Measurements from ENCODE around the gene ZNF423.

The ZNF423 gene

GRCh38 chr16:49499869-49500610 lies 355.9 kb downstream of the ZNF423 start:
- DNase-seq = no peak

DNA sequence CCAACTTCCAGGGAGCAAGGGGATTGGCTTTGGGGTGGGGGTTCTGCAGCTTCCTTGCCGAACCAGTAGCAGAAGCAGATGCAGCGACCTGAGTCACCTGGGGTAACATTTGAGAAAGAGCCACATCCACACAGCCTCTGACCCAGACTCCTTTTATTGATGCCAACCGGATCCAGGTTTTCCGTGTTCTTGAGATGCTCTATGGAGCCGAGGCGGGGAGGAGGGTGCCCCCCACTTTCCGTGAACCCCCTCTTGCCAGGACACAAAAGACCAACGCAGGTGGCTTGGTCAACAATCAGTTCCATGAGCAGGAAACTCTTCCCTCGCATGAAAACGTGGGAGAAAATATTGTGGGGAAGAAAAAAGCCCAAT lies 356.5 kb downstream of the ZNF423 start:
- no peak for DNase-seq

DNA sequence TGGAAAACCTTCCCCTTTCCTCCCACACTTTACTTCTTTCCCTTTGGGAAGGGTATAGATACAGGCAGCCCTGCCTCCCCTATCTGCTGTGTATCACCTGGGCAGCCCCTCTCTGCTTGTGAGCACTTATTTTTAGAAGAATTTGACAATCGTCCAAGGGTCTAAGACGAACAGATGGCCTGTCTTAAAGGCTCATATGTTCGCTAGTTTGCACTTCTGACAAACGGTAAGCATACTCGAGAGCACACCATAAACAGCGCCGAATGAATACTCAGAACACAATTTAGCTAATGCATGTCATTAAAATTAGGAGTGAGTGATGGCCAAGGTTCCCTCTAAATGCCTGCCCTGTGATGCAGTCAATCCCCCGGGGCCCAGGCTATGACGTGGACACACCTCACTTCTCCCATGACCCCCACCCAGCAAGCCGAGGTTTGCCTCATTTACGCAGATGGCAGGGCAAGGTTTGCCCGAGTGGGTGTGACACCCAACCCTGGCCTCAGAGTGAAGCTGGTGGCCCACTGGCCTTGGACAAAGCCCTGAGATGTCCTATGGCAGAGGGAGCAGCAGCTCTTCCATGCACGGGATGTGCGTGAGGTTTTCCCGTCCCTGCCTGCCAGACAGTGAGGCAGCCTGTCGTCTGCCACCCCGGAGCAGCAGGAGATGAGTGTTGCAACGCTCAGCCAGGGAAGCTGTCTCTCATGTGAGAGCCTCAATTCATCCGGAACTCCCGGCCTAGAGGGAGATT lies 357.1 kb downstream of the ZNF423 start:
- DNase-seq = no peak

DNA sequence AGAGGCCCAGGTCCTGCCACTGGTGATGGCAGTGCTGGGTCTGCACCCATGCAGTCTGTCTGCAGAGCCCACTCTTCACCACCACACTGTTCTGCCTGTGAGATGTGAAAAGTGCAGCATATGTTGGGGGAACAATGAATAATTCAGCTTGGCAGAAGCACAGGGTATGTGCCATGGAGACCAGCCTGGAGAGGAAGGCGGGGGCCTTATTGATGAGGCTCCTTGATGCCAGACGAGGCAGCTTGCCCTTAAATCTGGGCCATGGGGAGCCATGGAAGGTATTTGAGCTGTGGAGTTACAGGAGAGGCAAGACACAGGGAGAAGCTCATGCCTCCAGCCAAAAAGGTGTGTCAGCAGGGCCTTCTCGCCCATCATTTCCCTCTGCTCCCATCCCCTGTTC lies 357.6 kb downstream of the ZNF423 start:
- no peak for DNase-seq

- DNase-seq = no peak
These were observed 358.4 kb downstream of the ZNF423 start for GRCh38 chr16:49497466-49497865.

- no peak for DNase-seq
These were observed 359.3 kb downstream of the ZNF423 start for GRCh38 chr16:49496656-49497055.

DNA sequence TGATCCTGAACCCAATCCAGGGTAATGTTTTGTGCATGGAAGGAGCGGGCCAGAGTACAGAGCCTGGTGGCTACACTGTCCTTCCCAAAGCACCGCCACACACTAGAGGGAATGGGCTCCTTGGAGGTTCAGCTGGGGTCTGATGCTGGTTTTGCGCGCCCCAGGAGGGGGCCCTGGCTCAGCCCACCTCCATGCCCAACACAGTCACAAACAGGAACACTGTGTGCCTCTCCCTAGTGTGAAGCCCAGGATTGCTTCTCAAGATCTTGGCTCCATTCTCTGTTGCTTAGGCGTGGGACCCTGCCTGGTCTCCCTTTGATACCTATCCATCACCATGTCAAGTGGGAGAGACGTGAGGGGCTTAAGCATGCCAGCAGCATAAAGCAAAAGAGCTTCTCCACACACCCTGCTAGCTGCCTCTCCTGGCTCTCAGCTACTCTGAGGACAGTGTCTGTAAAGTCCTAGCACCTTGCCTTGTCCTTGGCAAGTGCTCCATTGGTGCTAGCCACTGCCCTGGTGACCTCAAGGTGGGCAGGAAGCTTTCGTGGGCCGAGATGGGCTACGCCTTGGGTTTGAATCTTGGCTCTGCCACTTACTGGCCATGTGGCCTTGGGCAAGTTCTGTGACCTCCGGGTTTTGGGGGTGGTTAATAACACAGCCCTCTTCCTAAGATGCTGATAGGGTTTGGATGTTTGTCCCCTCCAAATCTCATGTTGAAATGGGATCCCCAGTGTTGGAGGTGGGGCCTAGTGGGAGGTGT lies 360.1 kb downstream of the ZNF423 start:
- no peak for DNase-seq

GRCh38 chr16:49494891-49495566 lies 360.9 kb downstream of the ZNF423 start:
- DNase-seq = no peak

DNA sequence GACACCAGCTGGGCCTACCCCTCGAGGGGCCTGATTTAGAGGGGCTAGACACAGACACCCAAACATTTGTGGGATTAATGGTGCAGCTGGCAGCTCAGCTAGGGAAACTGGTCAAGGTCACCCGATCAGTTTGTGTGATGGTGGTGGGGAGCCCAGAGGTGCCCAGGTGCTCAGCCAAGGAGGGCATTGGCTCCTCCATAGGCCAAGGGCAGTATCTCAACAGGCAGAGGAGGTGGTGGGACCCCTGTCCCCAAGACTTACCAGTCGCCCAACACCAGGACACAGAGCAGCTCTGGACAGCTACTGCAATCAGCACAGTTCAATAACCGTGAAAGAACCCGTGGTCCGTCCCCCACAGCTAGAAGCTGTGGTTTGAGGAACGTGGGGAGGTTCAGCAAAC lies 361.4 kb downstream of the ZNF423 start:
- DNase-seq = no peak

GRCh38 chr16:49493836-49494235 lies 362.1 kb downstream of the ZNF423 start:
- no peak for DNase-seq

DNA sequence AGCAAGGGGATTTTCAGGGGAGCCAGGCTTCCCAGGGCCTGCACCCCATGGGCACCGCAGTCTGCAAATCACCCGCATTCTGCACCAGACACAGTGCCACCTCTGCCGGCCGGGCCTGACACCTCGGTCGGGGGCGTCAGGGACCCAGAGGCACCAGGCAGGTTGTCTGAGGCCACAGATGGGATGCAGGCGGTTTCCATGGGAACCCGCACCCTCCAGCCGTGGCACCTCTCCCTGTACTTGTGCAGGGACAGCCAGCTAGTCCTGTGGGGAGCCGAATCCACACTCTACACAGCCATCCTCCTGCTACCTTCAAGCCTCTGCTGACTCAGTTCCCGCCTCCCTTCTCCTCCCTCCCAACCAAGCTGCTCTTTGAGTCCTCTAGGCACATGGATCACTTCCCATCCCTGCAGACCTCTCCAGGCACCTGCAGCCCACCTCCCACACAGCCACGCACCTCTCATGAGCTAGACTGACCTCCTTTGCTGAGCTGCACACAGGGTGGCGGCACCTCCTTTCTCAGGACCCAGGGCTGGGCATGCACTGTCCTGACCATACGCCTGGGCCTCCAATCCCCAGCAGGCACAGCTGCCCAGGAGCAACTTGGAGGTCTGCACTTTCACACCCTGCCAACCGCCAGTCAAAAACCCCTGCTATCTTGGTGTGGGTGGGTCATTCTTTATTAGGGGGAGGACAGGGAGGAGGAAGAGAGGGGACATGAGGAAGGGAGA lies 362.9 kb downstream of the ZNF423 start:
- DNase-seq = no peak

DNA sequence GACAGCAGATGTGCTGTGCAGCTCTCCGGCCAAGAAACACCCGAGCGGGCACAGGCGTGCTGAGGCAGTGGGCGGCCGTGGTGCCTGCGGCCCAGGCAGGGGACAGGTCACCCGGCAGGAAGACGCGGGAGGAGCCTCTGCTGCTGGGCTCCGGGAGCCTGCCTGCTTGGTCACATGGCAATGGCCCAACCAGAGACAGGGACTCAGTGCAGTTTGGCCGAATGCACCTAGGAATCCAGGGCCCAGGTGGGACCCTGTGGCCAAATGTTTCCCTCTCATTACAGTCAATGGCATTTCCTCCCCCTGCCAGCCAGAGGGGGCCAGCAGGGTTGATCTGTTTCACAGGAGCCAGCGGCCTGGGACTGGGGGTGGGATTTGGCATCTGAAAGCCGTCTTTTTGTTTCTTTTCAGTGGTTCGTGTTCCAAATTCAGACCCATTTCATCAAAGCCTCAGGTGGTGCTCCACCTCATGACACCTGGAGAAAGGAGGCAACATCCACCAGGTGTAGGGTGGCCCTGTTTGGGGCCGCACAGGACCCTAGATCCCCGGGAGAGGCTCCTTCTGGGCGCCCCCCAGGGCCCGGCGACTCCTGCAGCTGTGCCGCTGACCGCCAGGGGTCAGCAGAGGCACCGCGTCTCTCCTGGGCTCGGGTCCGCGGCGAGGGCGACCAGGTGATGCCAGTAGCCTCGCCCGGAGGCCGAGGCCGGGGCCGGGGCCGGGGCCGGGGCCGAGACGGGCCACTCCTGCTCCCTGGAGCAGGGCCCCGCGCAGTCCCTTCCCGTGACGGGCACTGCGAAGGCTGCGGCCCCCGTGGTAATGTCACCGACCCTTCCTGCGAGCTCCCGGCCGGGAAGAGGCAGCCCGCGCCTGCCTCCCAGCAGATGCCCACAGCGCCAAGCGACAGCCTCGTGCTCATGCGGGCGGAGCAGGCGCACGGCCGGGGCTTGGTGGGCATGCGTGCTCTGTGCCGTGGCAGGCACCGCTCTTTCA lies 363.8 kb downstream of the ZNF423 start:
- DNase-seq = no peak

DNA sequence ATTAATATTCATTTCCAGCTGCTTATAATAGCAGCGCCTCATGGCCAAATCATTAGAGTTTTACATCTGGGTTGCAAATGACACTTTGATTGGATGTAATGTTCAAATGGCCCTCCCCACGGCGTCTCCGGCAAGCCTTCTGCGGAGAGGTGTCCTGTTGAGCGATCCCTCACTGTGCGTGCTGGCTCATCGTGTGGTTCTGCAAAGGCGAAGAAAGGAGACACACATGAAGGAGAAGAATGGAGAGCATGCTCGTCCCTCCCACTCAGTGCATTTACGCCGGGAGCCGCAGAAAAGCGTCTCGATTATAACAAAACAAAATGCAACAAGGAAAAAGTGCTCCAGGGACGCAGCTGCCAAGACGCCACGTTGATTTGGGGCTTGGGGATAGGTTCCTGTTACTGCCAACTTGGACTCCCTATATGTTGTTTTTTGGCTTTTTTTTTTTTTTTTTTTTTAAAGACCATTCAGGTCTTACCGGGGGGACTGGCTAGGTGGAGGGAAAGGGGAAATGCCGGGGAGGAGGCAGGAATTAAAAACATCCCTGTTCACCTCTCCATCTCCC lies 364.7 kb downstream of the ZNF423 start:
- no peak for DNase-seq

GRCh38 chr16:49490321-49490705 lies 365.6 kb downstream of the ZNF423 start:
- DNase-seq = no peak

- peak; percentile 22 for DNase-seq
These were observed 366.1 kb downstream of the ZNF423 start for GRCh38 chr16:49489686-49490320.

DNA sequence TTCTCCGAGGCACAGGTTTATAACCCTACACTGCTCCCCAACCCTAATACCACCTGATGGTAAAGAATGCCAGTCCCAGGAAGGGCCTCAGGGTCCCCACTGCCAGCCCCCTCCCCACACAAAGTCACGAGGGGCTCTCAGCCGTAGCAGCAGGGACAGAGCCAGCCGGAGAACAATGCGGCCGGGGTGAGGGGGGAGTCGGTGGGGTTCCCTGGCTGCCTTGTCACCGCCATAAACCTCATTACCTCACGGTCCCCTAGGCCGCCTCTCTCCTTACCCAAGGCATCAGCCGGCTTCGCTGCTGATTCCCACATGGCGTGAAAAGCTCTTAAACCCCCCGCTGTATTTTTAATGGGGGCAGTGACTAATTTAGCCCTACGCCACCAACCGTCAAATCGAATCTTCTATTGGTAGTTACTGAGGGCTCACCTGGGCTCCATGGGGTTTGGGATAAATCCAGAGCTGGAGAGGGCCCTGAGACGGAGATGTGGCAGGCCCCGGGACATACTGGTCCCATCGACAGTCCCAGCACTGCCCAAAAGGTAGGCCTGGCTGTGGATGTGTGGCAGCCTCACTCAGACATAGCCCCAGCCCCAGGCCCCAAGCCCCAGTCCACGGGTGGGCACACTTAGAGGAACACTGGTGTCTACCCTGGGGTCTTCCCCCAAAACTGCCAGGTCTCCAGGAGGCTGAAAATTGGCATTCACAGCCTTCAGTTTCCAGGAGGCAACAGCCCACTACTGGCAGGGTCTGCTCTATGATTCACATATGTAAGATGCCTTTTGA lies 367.0 kb downstream of the ZNF423 start:
- DNase-seq = no peak

DNA sequence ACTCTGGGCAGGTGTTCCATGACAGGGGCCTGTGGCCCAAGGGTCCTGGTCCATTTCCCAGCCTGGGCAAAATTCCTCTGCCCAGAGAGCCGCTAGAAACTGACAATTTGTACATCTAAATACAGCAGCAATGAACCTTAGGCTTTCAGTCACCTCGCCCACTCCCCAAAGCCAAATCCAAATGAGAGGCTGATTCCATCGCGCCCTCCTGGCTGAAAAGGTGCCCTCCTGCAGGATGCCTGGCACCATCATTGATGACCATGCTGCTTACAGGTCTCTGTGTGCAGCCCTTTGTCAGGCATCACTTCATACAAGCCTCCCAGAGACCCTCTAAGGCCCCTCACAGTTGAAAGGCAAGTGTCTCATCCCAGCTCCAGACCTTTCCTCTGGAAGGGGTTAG lies 367.6 kb downstream of the ZNF423 start:
- no peak for DNase-seq

DNA sequence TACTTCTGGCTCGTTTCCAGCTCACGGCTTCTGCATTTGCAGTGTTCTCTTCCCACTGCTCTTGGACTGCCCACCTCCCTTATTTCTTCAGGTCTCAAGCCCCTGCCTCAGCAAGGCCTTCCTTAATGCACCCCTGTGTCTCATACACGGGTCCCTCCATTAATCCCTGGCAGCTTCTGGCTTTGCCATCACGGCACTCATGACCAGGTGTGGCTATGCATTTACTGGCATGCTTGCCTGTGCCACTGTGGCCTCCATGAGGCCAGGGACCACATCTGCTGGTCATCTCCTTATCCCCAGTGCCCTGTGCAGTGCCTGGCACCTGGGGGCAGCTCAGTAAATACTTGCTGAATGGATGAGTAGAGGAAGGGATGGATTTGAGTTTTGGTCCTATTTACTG lies 368.2 kb downstream of the ZNF423 start:
- DNase-seq = no peak

GRCh38 chr16:49486400-49486799 lies 369.5 kb downstream of the ZNF423 start:
- DNase-seq = no peak

DNA sequence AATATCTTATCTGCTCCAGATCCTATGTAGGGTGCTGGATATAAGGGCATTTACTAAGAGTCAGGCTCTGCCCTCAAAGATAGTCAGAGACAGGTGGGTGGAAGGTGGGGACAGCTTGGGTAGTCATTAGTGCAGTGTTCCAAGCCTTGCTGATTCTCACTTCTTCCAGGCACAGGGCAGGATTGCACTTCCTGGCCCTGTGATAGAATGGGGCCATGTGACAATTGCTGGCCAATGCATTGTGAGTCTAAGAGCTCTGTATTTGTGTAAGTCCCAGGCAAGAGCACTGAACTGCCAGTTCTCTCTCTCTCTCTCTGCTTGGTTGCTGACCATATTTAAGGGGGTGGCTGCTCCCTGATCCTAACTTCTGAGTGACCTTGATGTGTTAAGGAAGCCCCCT lies 370.2 kb downstream of the ZNF423 start:
- DNase-seq = no peak
